GM23248 (cell line): ENCODE measurements around the gene PRR29.

Experiments
- EZH2 ChIP-seq: fragments of 200-600 bp; sonication (generic); IDR thresholded peaks from 2 replicates; pipeline ENCODE4 v1.6.1; 2018; ENCODE audit warnings: antibody characterized with exemption, mild to moderate bottlenecking; ENCODE audit not compliant: insufficient read depth, poor library complexity, severe bottlenecking
- EZH2phosphoT487 ChIP-seq: fragments of 200-600 bp; sonication (generic); IDR thresholded peaks from 2 replicates; pipeline ENCODE4 v1.6.1; 2018; ENCODE audit warnings: antibody characterized with exemption, moderate library complexity, mild to moderate bottlenecking, low read depth; ENCODE audit not compliant: insufficient read depth

DNA sequence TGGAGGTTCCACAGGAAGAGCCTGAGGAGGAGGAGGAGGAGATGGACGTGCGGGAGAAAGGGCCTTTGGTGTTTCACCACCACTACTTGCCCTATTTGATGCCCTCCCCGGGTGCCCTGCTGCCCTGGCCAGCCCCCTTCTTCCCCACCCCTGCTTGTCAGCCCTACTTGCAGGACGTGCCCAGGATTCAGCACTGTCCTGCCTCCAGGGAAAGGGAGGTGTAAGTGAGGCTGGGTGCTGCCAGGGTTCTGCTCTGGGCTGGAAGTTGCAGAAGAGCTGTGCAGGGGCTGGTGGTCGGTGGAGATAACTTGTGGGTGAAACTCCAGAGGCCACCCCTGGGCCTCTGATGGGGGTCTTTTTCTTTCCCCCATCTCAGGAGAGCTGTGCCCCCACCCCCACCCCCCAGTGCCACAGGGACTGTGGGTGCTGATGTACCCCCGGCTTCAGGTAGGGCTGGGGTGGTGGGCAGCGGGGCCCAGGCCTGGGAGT lies 3.0 kb downstream of the PRR29 start:
- no peak for TF ChIP-seq EZH2
- TF ChIP-seq EZH2phosphoT487, result no peak
